ENCODE measurements around the gene XYLT2.

XYLT2 gene

GRCh38 chr17:50352072-50352692 is 6.3 kb downstream of the XYLT2 start:
- no peak for DNase-seq

GRCh38 chr17:50352693-50353599 is 7.0 kb downstream of the XYLT2 start:
- DNase-seq: no peak

DNA sequence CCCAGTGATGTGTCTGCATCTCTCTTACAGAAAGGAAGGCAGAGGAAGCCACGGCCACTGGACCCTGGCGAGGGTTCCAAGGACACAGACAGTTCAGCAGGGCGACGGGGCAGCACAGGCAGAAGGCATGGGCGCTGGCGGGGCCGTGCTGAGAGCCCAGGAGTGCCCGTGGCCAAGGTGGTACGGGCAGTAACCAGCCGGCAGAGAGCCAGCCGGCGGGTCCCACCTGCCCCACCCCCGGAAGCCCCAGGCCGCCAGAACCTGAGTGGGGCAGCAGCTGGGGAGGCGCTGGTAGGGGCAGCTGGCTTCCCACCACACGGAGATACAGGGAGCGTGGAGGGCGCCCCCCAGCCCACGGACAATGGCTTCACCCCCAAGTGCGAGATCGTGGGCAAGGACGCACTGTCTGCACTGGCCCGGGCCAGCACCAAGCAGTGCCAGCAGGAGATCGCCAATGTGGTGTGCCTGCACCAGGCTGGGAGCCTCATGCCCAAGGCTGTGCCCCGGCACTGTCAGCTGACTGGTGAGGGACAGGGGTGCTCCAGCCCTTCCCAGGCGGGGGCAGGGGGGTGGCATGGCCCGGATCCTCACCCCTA is 7.8 kb downstream of the XYLT2 start:
- no peak for DNase-seq

GRCh38 chr17:50354198-50354597 is 8.3 kb downstream of the XYLT2 start:
- no peak for DNase-seq

DNA sequence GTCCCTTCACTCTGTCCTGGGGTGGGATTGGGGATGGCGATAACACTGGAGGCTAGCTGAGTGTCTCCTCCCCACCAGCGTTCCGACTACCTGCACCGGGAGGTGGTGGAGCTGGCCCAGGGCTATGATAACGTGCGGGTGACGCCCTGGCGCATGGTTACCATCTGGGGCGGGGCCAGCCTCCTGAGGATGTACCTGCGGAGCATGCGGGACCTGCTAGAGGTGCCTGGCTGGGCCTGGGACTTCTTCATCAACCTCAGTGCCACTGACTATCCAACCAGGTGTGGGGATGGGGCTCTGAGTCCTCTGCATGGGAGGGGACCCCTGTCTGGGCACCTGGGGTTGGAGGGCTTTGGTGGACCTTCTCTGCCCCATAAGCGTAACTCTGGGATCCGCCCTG is 8.8 kb downstream of the XYLT2 start:
- DNase-seq: no peak

- DNase-seq: no peak
These were observed 9.4 kb downstream of the XYLT2 start for GRCh38 chr17:50355336-50355700.

GRCh38 chr17:50355701-50356341 is 9.9 kb downstream of the XYLT2 start:
- no peak for DNase-seq

DNA sequence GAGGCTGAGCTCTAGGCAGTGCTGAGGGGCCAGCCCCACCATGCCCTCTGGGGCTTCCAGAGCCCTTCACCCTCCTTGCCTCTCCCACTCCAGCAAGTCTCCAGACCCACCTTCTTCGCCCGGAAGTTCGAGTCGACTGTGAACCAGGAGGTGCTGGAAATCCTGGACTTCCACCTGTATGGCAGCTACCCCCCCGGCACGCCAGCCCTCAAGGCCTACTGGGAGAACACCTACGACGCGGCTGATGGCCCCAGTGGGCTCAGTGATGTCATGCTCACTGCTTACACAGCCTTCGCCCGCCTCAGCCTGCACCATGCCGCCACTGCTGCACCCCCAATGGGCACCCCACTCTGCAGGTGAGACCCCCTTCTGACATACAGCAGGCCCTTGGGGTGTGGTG is 10.5 kb downstream of the XYLT2 start:
- no peak for DNase-seq

- DNase-seq: no peak
These were observed 11.1 kb downstream of the XYLT2 start for GRCh38 chr17:50356892-50357510.

DNA sequence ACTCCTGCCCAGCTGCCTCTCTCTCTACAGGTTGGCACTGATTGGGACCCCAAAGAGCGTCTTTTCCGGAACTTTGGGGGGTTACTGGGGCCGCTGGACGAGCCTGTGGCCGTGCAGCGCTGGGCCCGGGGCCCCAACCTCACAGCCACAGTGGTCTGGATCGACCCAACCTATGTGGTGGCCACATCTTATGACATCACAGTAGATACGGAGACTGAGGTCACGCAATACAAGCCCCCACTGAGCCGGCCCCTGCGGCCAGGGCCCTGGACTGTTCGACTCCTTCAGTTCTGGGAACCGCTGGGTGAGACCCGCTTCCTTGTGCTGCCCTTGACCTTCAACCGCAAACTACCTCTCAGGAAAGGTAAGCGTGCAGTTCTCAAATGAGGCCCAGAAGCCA is 12.3 kb downstream of the XYLT2 start:
- DNase-seq: no peak

GRCh38 chr17:50359005-50359699 is 13.2 kb downstream of the XYLT2 start:
- no peak for DNase-seq

DNA sequence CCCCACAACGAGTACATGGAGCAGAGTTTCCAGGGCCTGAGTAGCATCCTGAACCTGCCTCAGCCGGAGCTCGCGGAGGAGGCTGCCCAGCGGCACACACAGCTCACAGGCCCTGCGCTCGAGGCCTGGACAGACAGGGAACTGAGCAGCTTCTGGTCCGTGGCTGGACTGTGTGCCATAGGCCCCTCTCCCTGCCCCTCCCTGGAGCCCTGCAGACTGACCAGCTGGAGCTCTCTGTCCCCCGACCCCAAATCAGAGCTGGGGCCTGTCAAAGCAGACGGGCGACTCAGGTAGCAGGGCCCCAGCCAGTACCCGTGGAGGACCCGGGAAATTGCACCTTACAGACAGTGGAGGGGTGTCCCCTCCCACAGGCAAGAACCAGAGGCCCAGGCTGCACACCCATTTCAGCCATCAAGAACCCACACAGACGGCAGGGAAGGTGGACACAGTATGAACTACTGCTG is 14.1 kb downstream of the XYLT2 start:
- DNase-seq: no peak

DNA sequence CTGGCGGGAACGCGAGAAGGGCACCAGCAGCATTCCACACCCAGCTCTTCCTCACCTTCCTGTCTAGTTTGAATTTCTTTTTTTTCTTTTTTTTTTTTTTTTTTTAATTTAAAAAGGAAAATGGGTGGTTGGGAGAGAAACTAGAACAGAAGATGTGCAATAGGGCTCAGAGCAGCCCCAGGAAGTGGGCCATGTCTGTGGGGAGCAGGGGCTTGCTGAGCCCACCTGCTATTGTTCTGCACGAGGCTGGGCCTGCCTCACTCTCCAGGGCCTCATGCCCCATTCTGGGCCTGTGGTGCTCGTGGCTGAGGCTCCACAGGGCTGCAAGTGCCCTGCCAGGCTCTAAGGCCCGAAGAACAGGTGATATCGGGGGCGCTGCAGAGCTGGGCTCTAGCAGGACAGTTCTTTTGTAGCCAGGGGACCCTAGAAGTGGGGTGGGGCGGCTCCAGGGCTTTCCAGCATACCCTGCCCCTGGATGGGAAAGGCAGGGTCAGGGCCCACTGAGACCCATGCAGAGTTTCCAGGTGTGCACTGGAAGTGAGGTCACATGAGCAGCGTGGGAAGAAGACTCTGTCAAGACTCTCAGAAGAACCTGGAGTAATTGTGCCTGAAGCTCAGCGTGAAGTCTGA is 14.7 kb downstream of the XYLT2 start:
- DNase-seq: no peak

DNA sequence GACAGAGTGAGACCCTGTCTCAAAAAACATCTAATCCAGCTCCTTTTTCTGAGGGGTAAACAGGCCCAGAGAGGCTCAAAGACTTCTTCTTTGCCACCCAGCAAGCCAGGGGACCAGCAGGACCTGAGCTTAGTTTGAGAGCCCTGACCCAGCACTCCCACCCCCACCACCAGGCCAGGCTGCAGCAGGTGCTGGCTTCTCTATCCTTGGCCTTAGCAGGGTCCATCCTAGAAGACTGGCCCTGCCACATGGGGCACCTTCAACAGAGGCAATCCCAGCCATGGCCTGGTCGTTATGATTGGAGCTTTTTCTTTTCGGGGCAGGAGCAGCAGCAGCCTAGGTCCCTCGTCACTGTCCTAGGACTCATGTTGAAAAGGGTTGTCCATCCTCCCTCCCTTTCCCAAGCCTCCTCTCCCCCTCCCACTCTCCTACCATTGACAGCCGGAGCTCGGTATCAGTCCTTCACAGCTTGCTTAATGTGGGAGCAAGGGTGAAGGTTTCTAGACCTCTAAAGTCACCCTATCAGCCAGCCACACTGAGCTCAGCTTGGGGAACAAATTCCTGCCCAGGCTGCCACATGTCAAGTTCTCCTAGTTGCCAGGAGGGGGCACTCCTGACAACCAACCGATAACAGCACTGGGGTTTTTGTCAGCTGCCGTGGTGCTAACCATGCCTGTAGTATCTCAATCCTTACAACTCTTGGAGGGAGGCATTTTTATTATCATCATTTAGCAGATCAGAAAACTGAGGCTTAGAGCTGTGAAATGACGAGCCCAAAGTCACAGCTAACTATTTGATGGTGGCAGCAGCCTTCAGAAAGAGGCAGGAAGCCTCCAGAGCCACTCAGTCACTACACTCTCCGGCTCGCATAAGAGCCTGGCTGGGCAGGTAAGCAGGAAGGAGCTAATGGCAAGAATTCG is 15.9 kb downstream of the XYLT2 start:
- peak; percentile 71 for DNase-seq

DNA sequence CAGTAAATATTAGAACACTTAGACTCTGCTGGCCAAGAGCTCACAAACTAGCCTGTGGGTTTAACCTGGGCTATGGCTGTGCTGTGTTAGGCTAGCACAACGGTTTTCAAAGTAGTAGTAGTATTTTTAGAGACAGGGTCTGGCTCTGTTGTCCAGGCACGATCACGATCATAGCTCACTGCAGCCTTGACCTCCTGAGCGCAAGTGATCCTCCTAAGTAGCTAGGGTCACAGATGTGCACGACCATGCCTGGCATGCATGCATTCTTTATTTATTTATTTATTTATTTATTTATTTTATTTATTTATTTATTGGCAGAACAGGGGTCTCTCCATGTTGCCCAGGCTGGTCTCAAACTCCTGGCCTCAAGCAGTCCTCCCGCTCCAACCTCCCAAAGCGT is 16.7 kb downstream of the XYLT2 start:
- no peak for DNase-seq

- no peak for DNase-seq
These were observed 17.5 kb downstream of the XYLT2 start for GRCh38 chr17:50363217-50364060.

GRCh38 chr17:50364061-50364458 is 18.1 kb downstream of the XYLT2 start:
- no peak for DNase-seq

- DNase-seq: no peak
These were observed 18.8 kb downstream of the XYLT2 start for GRCh38 chr17:50364715-50365114.

DNA sequence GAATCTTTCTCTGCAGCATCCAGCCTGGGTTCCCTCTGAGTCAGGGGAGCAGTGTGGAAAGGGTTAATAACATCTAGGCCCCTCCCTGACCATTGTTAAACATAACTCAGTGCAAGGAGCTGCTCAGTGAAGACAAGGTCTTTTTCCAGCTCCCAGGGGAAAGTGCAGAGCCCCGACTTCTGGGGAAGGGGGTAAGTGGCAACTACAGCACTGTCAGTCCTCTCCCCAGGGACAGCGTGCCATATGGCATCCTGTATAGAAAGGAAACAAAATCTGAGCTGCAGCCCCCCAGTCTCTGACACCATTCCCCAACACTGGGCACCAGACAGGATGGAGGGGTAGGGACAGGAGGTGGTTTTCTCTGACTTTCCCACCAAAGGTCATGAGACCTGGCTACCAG is 19.2 kb downstream of the XYLT2 start:
- no peak for DNase-seq

Data from CD4-positive, alpha-beta T cell treated with Interleukin-6 for 4 hours (primary cell).